WTC11 (cell line): ENCODE data around the gene GMEB2.

Experiments used
- CREB1 ChIP-seq: sonication (generic); formaldehyde crosslinking; IDR thresholded peaks from 2 replicates; pipeline ENCODE4 v1.8.0; 2023; ENCODE audit warnings: mild to moderate bottlenecking, missing genetic modification reagents
- MAX ChIP-seq: sonication (generic); formaldehyde crosslinking; IDR thresholded peaks from 2 replicates; pipeline ENCODE4 v1.8.0; 2022; ENCODE audit warnings: mild to moderate bottlenecking, missing genetic modification reagents
- TF ChIP-seq, protein P1 (sequence below): fragments of 200-600 bp; IDR thresholded peaks from 2 replicates; pipeline ENCODE4 v1.8.0; 2022; ENCODE audit warnings: antibody characterized with exemption

DNA sequence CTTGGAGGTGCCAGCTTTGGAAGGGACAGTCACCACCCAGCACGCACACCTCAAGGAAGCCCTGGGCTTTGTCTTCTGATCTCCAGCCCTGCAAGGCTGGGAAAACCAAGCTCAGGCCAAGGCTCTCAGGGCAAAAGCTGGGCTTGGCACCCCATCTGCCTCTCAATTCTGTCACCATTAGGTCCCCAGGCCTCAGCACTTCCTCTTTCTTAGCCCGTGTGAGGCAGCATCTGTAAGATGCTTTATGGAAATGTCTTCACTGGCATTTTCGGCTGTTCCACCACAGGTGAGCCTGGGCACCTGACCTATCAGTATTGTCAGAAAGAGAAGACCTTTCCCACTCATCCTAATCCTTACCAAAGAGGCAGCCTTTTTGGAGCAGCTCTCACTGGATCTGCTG is 24.6 kb downstream of the GMEB2 start:
- TF ChIP-seq MAX (CRISPR knock-in tag): no peak
- TF ChIP-seq CREB1 (CRISPR knock-in tag): no peak
- TF ChIP-seq, protein P1, sequence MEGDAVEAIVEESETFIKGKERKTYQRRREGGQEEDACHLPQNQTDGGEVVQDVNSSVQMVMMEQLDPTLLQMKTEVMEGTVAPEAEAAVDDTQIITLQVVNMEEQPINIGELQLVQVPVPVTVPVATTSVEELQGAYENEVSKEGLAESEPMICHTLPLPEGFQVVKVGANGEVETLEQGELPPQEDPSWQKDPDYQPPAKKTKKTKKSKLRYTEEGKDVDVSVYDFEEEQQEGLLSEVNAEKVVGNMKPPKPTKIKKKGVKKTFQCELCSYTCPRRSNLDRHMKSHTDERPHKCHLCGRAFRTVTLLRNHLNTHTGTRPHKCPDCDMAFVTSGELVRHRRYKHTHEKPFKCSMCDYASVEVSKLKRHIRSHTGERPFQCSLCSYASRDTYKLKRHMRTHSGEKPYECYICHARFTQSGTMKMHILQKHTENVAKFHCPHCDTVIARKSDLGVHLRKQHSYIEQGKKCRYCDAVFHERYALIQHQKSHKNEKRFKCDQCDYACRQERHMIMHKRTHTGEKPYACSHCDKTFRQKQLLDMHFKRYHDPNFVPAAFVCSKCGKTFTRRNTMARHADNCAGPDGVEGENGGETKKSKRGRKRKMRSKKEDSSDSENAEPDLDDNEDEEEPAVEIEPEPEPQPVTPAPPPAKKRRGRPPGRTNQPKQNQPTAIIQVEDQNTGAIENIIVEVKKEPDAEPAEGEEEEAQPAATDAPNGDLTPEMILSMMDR: no peak
